Muscle layer of colon (tissue), 2 donors: Measurements from ENCODE around the gene TESK2.

Source experiments
- H3K27ac ChIP-seq: one replicate; pipeline ENCODE4 v1.7.0; 2013; ENCODE audit warnings: low read depth, mild to moderate bottlenecking, low read length, moderate library complexity
- H3K27me3 ChIP-seq, 2 donors: one replicate each; pipeline ENCODE4 v1.7.0; 2013; ENCODE audit warnings: low read length in 2 of 2, mild to moderate bottlenecking in 2 of 2; ENCODE audit not compliant: insufficient read depth in 2 of 2, control insufficient read depth in 1 of 2
- H3K36me3 ChIP-seq: one replicate; pipeline ENCODE4 v1.7.0; 2013; ENCODE audit warnings: mild to moderate bottlenecking, low read length; ENCODE audit not compliant: insufficient read depth
- H3K4me1 ChIP-seq: one replicate; pipeline ENCODE4 v1.7.0; 2013; ENCODE audit warnings: mild to moderate bottlenecking, low read length; ENCODE audit not compliant: insufficient read depth
- H3K4me3 ChIP-seq, 2 donors: one replicate each; pipeline ENCODE4 v1.7.0; 2013; ENCODE audit warnings: low read length in 2 of 2, low read depth in 1 of 2, mild to moderate bottlenecking in 1 of 2, moderate library complexity in 1 of 2
- H3K9ac ChIP-seq: one replicate; pipeline ENCODE4 v1.7.0; 2013; ENCODE audit warnings: low read length
- H3K9me3 ChIP-seq: one replicate; pipeline ENCODE4 v1.7.0; 2013; ENCODE audit warnings: mild to moderate bottlenecking, low read length
- donor health status: abdominal sarcoma.
- donor health status: Adenocarcinoma of cecum.

Gene TESK2

GRCh38 chr1:45326627-45327623, 164.0 kb downstream of the TESK2 start, which contains the start of gene HPDL:
Gene HPDL, plus strand, starts transcription at chr1:45326895. Its CDS starts 254 bp downstream, at chr1:45327149.
- Histone ChIP-seq H3K36me3 (peaks cover 14% of the 10 kb centered on the region), H3K27ac (no peak within 1 kb of the TSS), H3K9me3 (no peaks in the 10 kb centered on the region), H3K4me1 (peaks cover 5% of the 10 kb centered on the region), H3K9ac (no peak within 1 kb of the TSS), H3K4me3 (peak within 1 kb of the TSS; percentile 40 to 65), H3K27me3 (peaks cover 0 to 8% of the 10 kb centered on the region in 2 donors)

GRCh38 chr1:45325851-45326506, 165.0 kb downstream of the TESK2 start:
- Histone ChIP-seq H3K27me3 (peaks cover 0 to 8% of the 10 kb centered on the region in 2 donors), H3K36me3 (peaks cover 4% of the 10 kb centered on the region), H3K9ac (no peak overlapping the region), H3K4me1 (peaks cover 5% of the 10 kb centered on the region), H3K9me3 (no peaks in the 10 kb centered on the region), H3K27ac (no peak overlapping the region), H3K4me3 (peak overlapping the region in 1 of 2 donors; percentile 65)

GRCh38 chr1:45322486-45323040, 168.4 kb downstream of the TESK2 start:
- Histone ChIP-seq H3K4me1 (peaks cover 5% of the 10 kb centered on the region), H3K9ac (no peak overlapping the region), H3K27me3 (peaks cover 0 to 2% of the 10 kb centered on the region in 2 donors)

GRCh38 chr1:45321444-45321843, 169.5 kb downstream of the TESK2 start:
- Histone ChIP-seq H3K36me3 (no peaks in the 10 kb centered on the region), H3K4me1 (peaks cover 3% of the 10 kb centered on the region), H3K27ac (no peak overlapping the region), H3K4me3 (no peak overlapping the region), H3K27me3 (no peaks in the 10 kb centered on the region), H3K9me3 (no peaks in the 10 kb centered on the region), H3K9ac (no peak overlapping the region)

More at GRCh38 chr1:45322486-45323040, 168.4 kb downstream of the TESK2 start:
- no peaks in the 10 kb centered on the region for H3K36me3 ChIP-seq
- H3K27ac ChIP-seq: no peak overlapping the region
- H3K4me3 ChIP-seq: no peak overlapping the region
- H3K9me3 ChIP-seq: no peaks in the 10 kb centered on the region

GRCh38 chr1:45319761-45320160, 171.2 kb downstream of the TESK2 start:
- Histone ChIP-seq H3K4me1 (no peaks in the 10 kb centered on the region), H3K27me3 (no peaks in the 10 kb centered on the region), H3K9me3 (no peaks in the 10 kb centered on the region), H3K4me3 (no peak overlapping the region), H3K27ac (no peak overlapping the region), H3K9ac (no peak overlapping the region), H3K36me3 (no peaks in the 10 kb centered on the region)

GRCh38 chr1:45317166-45317565, 173.8 kb downstream of the TESK2 start:
- no peak overlapping the region for H3K4me3 ChIP-seq

GRCh38 chr1:45314266-45314665, 176.7 kb downstream of the TESK2 start:
- Histone ChIP-seq H3K36me3 (no peaks in the 10 kb centered on the region), H3K9me3 (no peaks in the 10 kb centered on the region), H3K27me3 (no peaks in the 10 kb centered on the region), H3K9ac (no peak overlapping the region), H3K4me3 (no peak overlapping the region), H3K4me1 (no peaks in the 10 kb centered on the region), H3K27ac (no peak overlapping the region)

More at GRCh38 chr1:45317166-45317565, 173.8 kb downstream of the TESK2 start:
- no peak overlapping the region for H3K27ac ChIP-seq
- H3K9me3 ChIP-seq: no peaks in the 10 kb centered on the region
- H3K4me1 ChIP-seq: no peaks in the 10 kb centered on the region
- no peaks in the 10 kb centered on the region for H3K27me3 ChIP-seq
- no peaks in the 10 kb centered on the region for H3K36me3 ChIP-seq
- no peak overlapping the region for H3K9ac ChIP-seq

- Histone ChIP-seq H3K36me3 (no peaks in the 10 kb centered on the region), H3K27me3 (no peaks in the 10 kb centered on the region), H3K9me3 (no peaks in the 10 kb centered on the region), H3K9ac (no peak overlapping the region), H3K4me3 (no peak overlapping the region), H3K27ac (no peak overlapping the region), H3K4me1 (peaks cover 10% of the 10 kb centered on the region)
Observed at GRCh38 chr1:45306905-45307304, 184.1 kb downstream of the TESK2 start.

GRCh38 chr1:45306319-45306718, 184.6 kb downstream of the TESK2 start:
- H3K36me3 ChIP-seq: no peaks in the 10 kb centered on the region
- H3K4me3 ChIP-seq: no peak overlapping the region
- H3K27ac ChIP-seq: no peak overlapping the region

GRCh38 chr1:45305231-45305630, 185.7 kb downstream of the TESK2 start:
- Histone ChIP-seq H3K27me3 (no peaks in the 10 kb centered on the region), H3K27ac (no peak overlapping the region), H3K36me3 (no peaks in the 10 kb centered on the region), H3K9me3 (no peaks in the 10 kb centered on the region), H3K9ac (no peak overlapping the region), H3K4me3 (no peak overlapping the region), H3K4me1 (peaks cover 10% of the 10 kb centered on the region)

More at GRCh38 chr1:45306319-45306718, 184.6 kb downstream of the TESK2 start:
- Histone ChIP-seq H3K9me3 (no peaks in the 10 kb centered on the region), H3K4me1 (peaks cover 10% of the 10 kb centered on the region), H3K27me3 (no peaks in the 10 kb centered on the region), H3K9ac (no peak overlapping the region)
